Liver (tissue), 9 donors: Measurements from ENCODE around the gene LRRN2. TPM values are rescaled to one million over a fixed set of nuclear protein-coding genes. Genes with fewer than 3 reads are reported as not detected.

Experiments
- DNase-seq: peaks from one replicate; pipeline ENCODE4 v3.0.0-alpha.2; 2017; ENCODE audit warnings: low spot score
- H3K27ac ChIP-seq, 2 donors: one replicate each; pipeline ENCODE4 v1.7.0; 2013; ENCODE audit warnings: inconsistent platforms in 2 of 2, low read length in 2 of 2, control low read depth in 1 of 2, low read depth in 1 of 2, mild to moderate bottlenecking in 1 of 2
- H3K27me3 ChIP-seq, 4 donors: one replicate each; pipeline versions ENCODE4 v1.6.1 to v1.7.0; 2013; ENCODE audit warnings: low read length in 3 of 4, inconsistent platforms in 1 of 4, mild to moderate bottlenecking in 1 of 4, moderate library complexity in 1 of 4; ENCODE audit not compliant: control insufficient read depth in 4 of 4, insufficient read depth in 4 of 4
- H3K36me3 ChIP-seq, 4 donors: one replicate each; pipeline versions ENCODE4 v1.6.1 to v1.7.0; 2013; ENCODE audit warnings: low read length in 3 of 4, mild to moderate bottlenecking in 3 of 4, low read depth in 1 of 4, moderate library complexity in 1 of 4; ENCODE audit not compliant: control insufficient read depth in 4 of 4, insufficient read depth in 3 of 4
- H3K4me1 ChIP-seq, 4 donors: one replicate each; pipeline versions ENCODE4 v1.6.1 to v1.7.0; 2013; ENCODE audit warnings: low read length in 3 of 4, mild to moderate bottlenecking in 3 of 4, moderate library complexity in 1 of 4; ENCODE audit not compliant: control insufficient read depth in 4 of 4, insufficient read depth in 4 of 4
- H3K4me3 ChIP-seq, 3 donors: one replicate each; pipeline versions ENCODE4 v1.6.1 to v1.7.0; 2013; ENCODE audit warnings: low read length in 3 of 3, control low read depth in 1 of 3, low read depth in 1 of 3, mild to moderate bottlenecking in 1 of 3
- H3K9ac ChIP-seq, 2 donors: one replicate each; pipeline ENCODE4 v1.7.0; 2013; ENCODE audit warnings: low read length in 2 of 2, mild to moderate bottlenecking in 2 of 2, moderate library complexity in 2 of 2, control low read depth in 1 of 2, low read depth in 1 of 2
- H3K9me3 ChIP-seq, 4 donors: one replicate each; pipeline versions ENCODE4 v1.6.1 to v1.7.0; 2013; ENCODE audit warnings: low read length in 3 of 4; ENCODE audit not compliant: control insufficient read depth in 4 of 4
- CTCF ChIP-seq: fragments of 150-350 bp; IDR thresholded peaks from 2 replicates; pipeline ENCODE4 v1.5.1; 2017; ENCODE audit warnings: improper control_type of control experiment, low read depth, low read length; ENCODE audit not compliant: missing input control
- EGR1 ChIP-seq, 2 donors: IDR thresholded peaks; 2 replicates each; pipeline ENCODE4 v1.6.1; 2016 to 2018; ENCODE audit warnings: antibody characterized with exemption in 2 of 2, low read depth in 2 of 2
- FOXA1 ChIP-seq: IDR thresholded peaks from 2 replicates; pipeline ENCODE4 v1.6.1; 2016; ENCODE audit warnings: antibody characterized with exemption
- FOXA2 ChIP-seq: IDR thresholded peaks from 2 replicates; pipeline ENCODE4 v1.6.1; 2016; ENCODE audit warnings: antibody characterized with exemption
- GABPA ChIP-seq, 2 donors: IDR thresholded peaks in 1 of 2; conservative IDR thresholded peaks in 1 of 2; 2 replicates each; pipeline ENCODE4 v1.6.1; 2016; ENCODE audit warnings: antibody characterized with exemption in 2 of 2, mild to moderate bottlenecking in 1 of 2, moderate library complexity in 1 of 2
- HNF4A ChIP-seq, 2 donors: conservative IDR thresholded peaks; 2 replicates each; pipeline ENCODE4 v1.6.1; 2016; ENCODE audit warnings: antibody characterized with exemption in 2 of 2, mild to moderate bottlenecking in 2 of 2
- HNF4G ChIP-seq: IDR thresholded peaks from 2 replicates; pipeline ENCODE4 v1.6.1; 2016; ENCODE audit warnings: antibody characterized with exemption
- JUND ChIP-seq, 2 donors: IDR thresholded peaks; 2 replicates each; pipeline ENCODE4 v1.6.1; 2016; ENCODE audit warnings: antibody characterized with exemption in 2 of 2
- NR2F2 ChIP-seq: IDR thresholded peaks from 2 replicates; pipeline ENCODE4 v1.6.1; 2016; ENCODE audit warnings: antibody characterized with exemption
- RAD21 ChIP-seq, 2 donors: IDR thresholded peaks; 2 replicates each; pipeline ENCODE4 v1.6.1; 2016; ENCODE audit warnings: antibody characterized with exemption in 2 of 2, mild to moderate bottlenecking in 2 of 2
- RXRA ChIP-seq, 2 donors: IDR thresholded peaks; 2 replicates each; pipeline ENCODE4 v1.6.1; 2017 to 2018; ENCODE audit warnings: antibody characterized with exemption in 2 of 2, mild to moderate bottlenecking in 1 of 2
- SP1 ChIP-seq: IDR thresholded peaks from 2 replicates; pipeline ENCODE4 v1.6.1; 2018; ENCODE audit warnings: antibody characterized with exemption, mild to moderate bottlenecking
- TAF1 ChIP-seq: conservative IDR thresholded peaks from 2 replicates; pipeline ENCODE4 v1.6.1; 2016; ENCODE audit warnings: antibody characterized with exemption, mild to moderate bottlenecking
- YY1 ChIP-seq: IDR thresholded peaks from 2 replicates; pipeline ENCODE4 v1.6.1; 2016; ENCODE audit warnings: antibody characterized with exemption, mild to moderate bottlenecking
- WGBS: extraction: QIAGEN DNeasy Blood & Tissue Kit; methylation state at CpG from one replicate; pipeline ENCODE4 v1.1.7; 2013; 5-methylcytosine and 5-hydroxymethylcytosine counted together
- polyA plus RNA-seq, 2 donors: library from polyadenylated mRNA; stranded (reverse) in 1 of 2; unstranded in 1 of 2; fragments of 200-250 nt in 1 of 2; fragments of >200 nt in 1 of 2; fragmentation: Nextera tagmentation in 1 of 2; extraction: Ambion mirVana in 1 of 2; gene quantifications; one replicate each; pipeline versions ENCODE4 v1.2.1 to v1.2.3, GENCODE V29; 2013 to 2015
- total RNA-seq, 2 donors: library from RNA; depleted of rRNA; stranded (reverse); fragments of >200 nt; gene quantifications; one replicate each; pipeline ENCODE4 v1.2.3, GENCODE V29; 2014
- TF ChIP-seq, protein P1 (sequence below): IDR thresholded peaks from 2 replicates; pipeline ENCODE4 v1.6.1; 2016; ENCODE audit warnings: antibody characterized with exemption, mild to moderate bottlenecking
- TF ChIP-seq, protein P2 (sequence below): IDR thresholded peaks from 2 replicates; pipeline ENCODE4 v1.6.1; 2016; ENCODE audit warnings: antibody characterized with exemption
- TF ChIP-seq, protein P3 (sequence below): IDR thresholded peaks from 2 replicates; pipeline ENCODE4 v1.6.1; 2016; ENCODE audit warnings: antibody characterized with exemption
- donor health status: healthy.
- donor health status: healthy.
- donor health status: healthy.
- donor health status: healthy.
- donor health status: healthy.

LRRN2 gene
- total and polyA plus RNA-seq, 4 donors = 0.13 to 2.8 (median 0.28) TPM

DNA sequence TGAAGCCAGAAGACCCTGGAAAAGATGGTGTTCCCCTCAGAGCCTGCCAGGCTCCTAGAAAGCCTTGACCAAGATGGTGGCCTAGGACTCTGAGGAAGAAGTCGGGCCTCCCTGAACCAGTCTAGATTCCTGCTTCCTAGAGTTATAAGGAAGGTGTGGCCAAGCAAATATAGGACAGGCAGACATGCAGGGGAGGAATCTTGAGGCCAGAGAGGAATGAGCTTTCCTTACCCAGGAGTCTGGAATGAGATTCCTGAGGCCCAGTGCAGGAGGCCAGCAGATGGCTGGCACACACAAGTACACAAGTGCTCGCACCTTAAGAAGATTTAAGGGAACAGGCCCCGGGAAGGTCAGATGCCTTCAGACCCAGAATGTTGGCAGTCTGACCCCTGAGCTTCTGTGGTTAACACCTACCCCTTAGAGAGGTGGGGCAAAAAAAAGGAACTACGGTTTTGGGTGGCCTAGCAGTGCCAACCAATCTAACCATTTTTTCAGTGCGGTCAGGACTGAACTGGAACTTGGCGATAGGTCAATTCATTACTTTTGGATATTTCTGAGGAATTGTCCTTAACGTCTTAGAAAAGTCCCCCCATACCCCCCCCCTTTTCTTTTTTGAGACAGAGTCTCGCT lies 96.0 kb downstream of the LRRN2 start:
- Histone ChIP-seq H3K9me3 (no peaks in the 10 kb centered on the region), H3K4me1 (no peaks in the 10 kb centered on the region), H3K27me3 (no peaks in the 10 kb centered on the region), H3K9ac (no peak overlapping the region), H3K36me3 (no peaks in the 10 kb centered on the region), H3K27ac (no peak overlapping the region), H3K4me3 (no peak overlapping the region)
- no peak for TF ChIP-seq RXRA (IDR thresholded peaks at IDR 0.05)
- TF ChIP-seq SP1 = no peak
- TF ChIP-seq GABPA (IDR thresholded peaks at IDR 0.05 in 1 of 2, conservative IDR thresholded peaks at IDR 0.05 in 1 of 2) = no peak
- no peak for TF ChIP-seq FOXA2
- no peak for TF ChIP-seq RAD21 (IDR thresholded peaks at IDR 0.05)
- TF ChIP-seq HNF4G = no peak
- no peak for TF ChIP-seq TAF1
- TF ChIP-seq CTCF = no peak
- TF ChIP-seq, protein P1, sequence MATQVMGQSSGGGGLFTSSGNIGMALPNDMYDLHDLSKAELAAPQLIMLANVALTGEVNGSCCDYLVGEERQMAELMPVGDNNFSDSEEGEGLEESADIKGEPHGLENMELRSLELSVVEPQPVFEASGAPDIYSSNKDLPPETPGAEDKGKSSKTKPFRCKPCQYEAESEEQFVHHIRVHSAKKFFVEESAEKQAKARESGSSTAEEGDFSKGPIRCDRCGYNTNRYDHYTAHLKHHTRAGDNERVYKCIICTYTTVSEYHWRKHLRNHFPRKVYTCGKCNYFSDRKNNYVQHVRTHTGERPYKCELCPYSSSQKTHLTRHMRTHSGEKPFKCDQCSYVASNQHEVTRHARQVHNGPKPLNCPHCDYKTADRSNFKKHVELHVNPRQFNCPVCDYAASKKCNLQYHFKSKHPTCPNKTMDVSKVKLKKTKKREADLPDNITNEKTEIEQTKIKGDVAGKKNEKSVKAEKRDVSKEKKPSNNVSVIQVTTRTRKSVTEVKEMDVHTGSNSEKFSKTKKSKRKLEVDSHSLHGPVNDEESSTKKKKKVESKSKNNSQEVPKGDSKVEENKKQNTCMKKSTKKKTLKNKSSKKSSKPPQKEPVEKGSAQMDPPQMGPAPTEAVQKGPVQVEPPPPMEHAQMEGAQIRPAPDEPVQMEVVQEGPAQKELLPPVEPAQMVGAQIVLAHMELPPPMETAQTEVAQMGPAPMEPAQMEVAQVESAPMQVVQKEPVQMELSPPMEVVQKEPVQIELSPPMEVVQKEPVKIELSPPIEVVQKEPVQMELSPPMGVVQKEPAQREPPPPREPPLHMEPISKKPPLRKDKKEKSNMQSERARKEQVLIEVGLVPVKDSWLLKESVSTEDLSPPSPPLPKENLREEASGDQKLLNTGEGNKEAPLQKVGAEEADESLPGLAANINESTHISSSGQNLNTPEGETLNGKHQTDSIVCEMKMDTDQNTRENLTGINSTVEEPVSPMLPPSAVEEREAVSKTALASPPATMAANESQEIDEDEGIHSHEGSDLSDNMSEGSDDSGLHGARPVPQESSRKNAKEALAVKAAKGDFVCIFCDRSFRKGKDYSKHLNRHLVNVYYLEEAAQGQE = no peak
- TF ChIP-seq FOXA1 = no peak
- TF ChIP-seq YY1 = no peak
- TF ChIP-seq, protein P2, sequence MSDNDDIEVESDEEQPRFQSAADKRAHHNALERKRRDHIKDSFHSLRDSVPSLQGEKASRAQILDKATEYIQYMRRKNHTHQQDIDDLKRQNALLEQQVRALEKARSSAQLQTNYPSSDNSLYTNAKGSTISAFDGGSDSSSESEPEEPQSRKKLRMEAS = no peak
- 89% methylated on average over 8 of the region's 8 CpGs for WGBS
- no peak for DNase-seq

DNA sequence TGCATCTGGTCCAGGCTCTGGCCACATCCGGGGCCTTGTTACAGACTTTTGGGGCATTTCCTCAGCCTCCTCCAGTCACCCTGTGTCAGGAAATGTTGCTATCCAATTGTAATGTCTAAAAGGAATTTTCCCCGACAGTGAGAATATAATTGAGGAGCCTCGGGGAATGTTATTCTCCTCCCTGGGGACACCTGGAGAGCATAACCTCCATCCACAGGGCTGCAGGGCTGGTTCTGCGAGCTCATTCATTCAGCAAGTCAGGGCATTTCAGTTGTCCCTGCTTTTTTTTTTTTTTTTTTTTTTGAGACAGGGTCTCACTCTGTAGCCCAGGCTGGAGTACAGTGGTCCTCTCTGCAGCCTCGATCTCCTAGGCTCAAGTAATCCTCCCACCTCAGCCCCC lies 96.7 kb downstream of the LRRN2 start:
- Histone ChIP-seq H3K36me3 (no peaks in the 10 kb centered on the region), H3K27me3 (no peaks in the 10 kb centered on the region), H3K9me3 (no peaks in the 10 kb centered on the region), H3K27ac (no peak overlapping the region), H3K4me3 (no peak overlapping the region), H3K4me1 (no peaks in the 10 kb centered on the region), H3K9ac (no peak overlapping the region)
- TF ChIP-seq NR2F2 = no peak
- TF ChIP-seq FOXA2 = no peak
- TF ChIP-seq SP1 = no peak
- no peak for TF ChIP-seq RXRA (IDR thresholded peaks at IDR 0.05)
- 93% methylated on average over 5 of the region's 5 CpGs for WGBS
- DNase-seq = no peak

DNA sequence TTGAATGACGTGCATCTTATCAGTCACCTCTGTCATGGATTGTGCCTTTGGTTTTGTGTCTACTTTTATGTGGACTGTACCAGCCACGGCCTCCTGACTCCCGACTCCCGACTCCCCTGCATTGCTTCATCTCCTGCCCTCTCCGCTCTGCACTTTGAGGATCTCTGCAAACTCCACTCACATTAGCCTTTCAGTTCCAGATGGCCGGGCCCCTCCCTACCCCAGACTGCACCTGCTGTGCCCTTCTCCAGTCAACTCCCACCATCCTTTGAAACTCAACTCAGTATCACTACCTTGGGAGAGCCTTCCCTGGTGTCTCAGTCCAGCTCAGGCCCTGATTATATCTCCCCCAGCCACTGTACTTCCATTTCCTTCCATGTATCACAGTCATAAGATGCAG lies 97.9 kb downstream of the LRRN2 start:
- Histone ChIP-seq H3K4me3 (no peak overlapping the region), H3K27ac (no peak overlapping the region), H3K9me3 (no peaks in the 10 kb centered on the region), H3K4me1 (no peaks in the 10 kb centered on the region), H3K36me3 (no peaks in the 10 kb centered on the region), H3K9ac (no peak overlapping the region), H3K27me3 (no peaks in the 10 kb centered on the region)
- TF ChIP-seq SP1 (no peak), RXRA (IDR thresholded peaks at IDR 0.05) (no peak), NR2F2 (no peak), HNF4A (conservative IDR thresholded peaks at IDR 0.05) (no peak), EGR1 (IDR thresholded peaks at IDR 0.05; ENCODE audit: low read depth in 2 of 2) (no peak), YY1 (no peak), FOXA1 (no peak), RAD21 (IDR thresholded peaks at IDR 0.05) (no peak), JUND (IDR thresholded peaks at IDR 0.05) (no peak)
- TF ChIP-seq, protein P3, sequence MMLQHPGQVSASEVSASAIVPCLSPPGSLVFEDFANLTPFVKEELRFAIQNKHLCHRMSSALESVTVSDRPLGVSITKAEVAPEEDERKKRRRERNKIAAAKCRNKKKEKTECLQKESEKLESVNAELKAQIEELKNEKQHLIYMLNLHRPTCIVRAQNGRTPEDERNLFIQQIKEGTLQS = no peak
- TF ChIP-seq, protein P1 = no peak
- DNase-seq = no peak
- WGBS = 94% methylated on average over 6 of the region's 6 CpGs
